Activated CD8-positive, alpha-beta memory T cell treated with anti-CD3 and anti-CD28 coated beads, Interleukin-2, amount 10 ng/mL, durations not matched to agents 7 days and 5 days (primary cell): ENCODE measurements around the gene PPP4C. TPM values are rescaled to one million over a fixed set of nuclear protein-coding genes. Genes with fewer than 3 reads are reported as not detected.
A peak's percentile ranks its signal among the peaks of the same experiment; 100 is the strongest.

Experiments used
- ATAC-seq: fragments of 150-1000 bp; cut with Tn5 transposase; one replicate; pipeline ENCODE4 v1.10.0; 2021; ENCODE audit warnings: moderate library complexity
- CTCF ChIA-PET: fragments of 350-600 bp; sonication (Branson Sonifier 250); formaldehyde crosslinking; loops from one replicate; lab custom pipeline; 2021; ENCODE audit warnings: antibody characterized with exemption; lab: Charles Lee
- DNase-seq: peaks from one replicate; pipeline ENCODE4 v3.0.0-alpha.2; 2020
- H3K27ac Mint-ChIP-seq: one replicate; pipeline ENCODE4 v1.8.0; 2021; ENCODE audit warnings: mild to moderate bottlenecking, mixed read lengths
- H3K27me3 Mint-ChIP-seq: one replicate; pipeline ENCODE4 v1.8.0; 2021; ENCODE audit warnings: mixed read lengths
- H3K36me3 Mint-ChIP-seq: one replicate; pipeline ENCODE4 v1.8.0; 2021; ENCODE audit warnings: mild to moderate bottlenecking, mixed read lengths
- H3K4me1 Mint-ChIP-seq: one replicate; pipeline ENCODE4 v1.8.0; 2021; ENCODE audit warnings: mixed read lengths
- H3K4me3 Mint-ChIP-seq: one replicate; pipeline ENCODE4 v1.8.0; 2021; ENCODE audit warnings: mild to moderate bottlenecking, moderate library complexity, mixed read lengths
- H3K9me3 Mint-ChIP-seq: one replicate; pipeline ENCODE4 v1.8.0; 2022; ENCODE audit warnings: low read depth, mixed read lengths
- total RNA-seq, 2 experiments: library from RNA; stranded (reverse); gene quantifications; one replicate each; pipeline ENCODE4 v1.2.3, GENCODE V29; 2021

The PPP4C gene
- total RNA-seq, 2 experiments from 2014 or later, result 149 to 161 TPM

GRCh38 chr16:30041841-30042240 is 34.0 kb upstream of the PPP4C start:
- H3K27ac Mint-ChIP-seq, result no peak overlapping the region
- CTCF ChIA-PET, result interaction anchor here (1.1 to 6.0 kb wide), 3 partner anchors 10 to 101 kb away, joined by 4 to 37 read pairs (median 4); partner anchors contain the start of genes ALDOA and TLCD3B
- no peak overlapping the region for H3K4me3 Mint-ChIP-seq
- peaks cover 3% of the 10 kb centered on the region for H3K9me3 Mint-ChIP-seq
- peaks cover 19% of the 10 kb centered on the region for H3K27me3 Mint-ChIP-seq
- DNase-seq (no peak), ATAC-seq (no peak)
- H3K4me1 Mint-ChIP-seq, result peaks cover 5% of the 10 kb centered on the region
- no peaks in the 10 kb centered on the region for H3K36me3 Mint-ChIP-seq

GRCh38 chr16:30046178-30046577 is 29.6 kb upstream of the PPP4C start:
- Mint-ChIP-seq H3K4me3 (no peak overlapping the region), H3K4me1 (peaks cover 9% of the 10 kb centered on the region), H3K27ac (no peak overlapping the region), H3K27me3 (peaks cover 9% of the 10 kb centered on the region), H3K36me3 (no peaks in the 10 kb centered on the region), H3K9me3 (peaks cover 3% of the 10 kb centered on the region)
- ATAC-seq (peak; percentile 14), DNase-seq (no peak)
- CTCF ChIA-PET, result interaction anchor here (1.3 to 1.9 kb wide), 2 partner anchors 14 to 355 kb away, joined by 3 to 5 read pairs; no protein-coding TSS in a partner anchor

GRCh38 chr16:30046588-30046987 is 29.2 kb upstream of the PPP4C start:
- Mint-ChIP-seq H3K27me3 (peaks cover 8% of the 10 kb centered on the region), H3K4me1 (peaks cover 11% of the 10 kb centered on the region), H3K9me3 (peaks cover 3% of the 10 kb centered on the region), H3K36me3 (peaks cover under 1% of the 10 kb centered on the region), H3K4me3 (no peak overlapping the region), H3K27ac (no peak overlapping the region)
- DNase-seq (no peak), ATAC-seq (no peak)
- CTCF ChIA-PET, result interaction anchor here (1.3 to 1.9 kb wide), 2 partner anchors 14 to 355 kb away, joined by 3 to 5 read pairs; no protein-coding TSS in a partner anchor

DNA sequence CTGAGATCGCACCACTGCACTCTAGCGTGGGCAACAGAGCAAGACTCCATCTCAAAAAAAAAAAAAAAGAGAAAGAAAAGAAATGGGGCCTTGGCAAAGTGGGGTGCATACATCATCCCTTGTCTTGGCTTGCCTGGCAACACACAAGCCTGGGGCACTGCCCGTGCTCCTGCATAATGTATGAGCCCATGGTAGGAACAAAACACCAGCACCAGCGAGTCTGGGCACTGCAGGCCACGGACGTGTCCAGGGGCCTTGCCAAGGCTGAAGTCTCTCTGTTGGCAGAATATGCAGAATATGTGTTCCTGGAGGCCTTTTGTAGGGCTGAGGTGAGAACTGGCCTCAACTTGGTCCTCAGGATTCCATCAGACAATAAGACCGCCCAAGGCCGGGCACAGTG is 25.9 kb upstream of the PPP4C start:
- CTCF ChIA-PET, result interaction anchor here (2.0 to 2.5 kb wide), 2 partner anchors 17 to 42 kb away, joined by 5 to 11 read pairs; partner anchors contain the start of gene TBX6
- no peak for ATAC-seq
- no peak overlapping the region for H3K4me3 Mint-ChIP-seq

GRCh38 chr16:30051518-30051917 is 24.3 kb upstream of the PPP4C start:
- H3K36me3 Mint-ChIP-seq, result peaks cover 2% of the 10 kb centered on the region
- H3K27ac Mint-ChIP-seq, result peak overlapping the region; percentile 55

More for the DNA sequence above, 25.9 kb upstream of the PPP4C start:
- Mint-ChIP-seq H3K4me1 (peaks cover 27% of the 10 kb centered on the region), H3K27ac (no peak overlapping the region), H3K36me3 (peaks cover 2% of the 10 kb centered on the region), H3K9me3 (peaks cover 3% of the 10 kb centered on the region), H3K27me3 (no peaks in the 10 kb centered on the region)
- no peak for DNase-seq

DNA sequence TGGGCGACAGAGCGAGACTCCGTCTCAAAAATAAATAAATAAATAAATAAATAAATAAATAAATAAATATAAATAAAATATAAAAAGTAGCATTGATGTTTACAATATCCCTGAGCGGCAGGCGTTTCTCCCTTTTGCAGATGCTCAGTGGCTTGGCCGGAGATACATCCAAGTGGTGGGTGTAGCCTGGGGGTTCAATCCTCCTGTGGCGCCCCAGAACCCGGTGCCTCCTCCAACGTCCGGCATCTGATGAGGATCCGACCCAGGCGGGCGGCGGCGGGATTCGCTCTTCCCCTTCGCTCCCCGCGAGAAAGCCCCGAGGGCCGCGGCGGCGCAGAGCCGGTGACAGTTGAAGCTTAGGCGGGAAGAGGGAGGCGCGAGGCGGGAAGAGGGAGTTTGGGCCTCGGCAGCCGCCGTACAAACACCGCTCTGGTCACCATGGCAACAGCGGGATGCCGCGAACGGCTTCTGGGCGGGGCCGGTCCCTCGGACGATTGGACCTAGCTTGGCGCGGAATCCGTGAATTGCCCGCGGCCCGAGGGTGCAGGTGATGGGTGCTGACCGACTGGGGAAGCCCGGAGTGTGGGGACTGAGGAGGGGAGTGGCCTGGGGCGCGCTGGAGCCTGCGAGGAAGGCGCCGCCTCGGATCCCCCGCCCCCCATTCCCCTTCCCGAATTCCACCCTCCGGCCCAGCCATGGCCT is 23.0 kb upstream of the PPP4C start:
- Mint-ChIP-seq H3K4me1 (peaks cover 29% of the 10 kb centered on the region), H3K36me3 (peaks cover 2% of the 10 kb centered on the region), H3K27ac (peak overlapping the region; percentile 78), H3K27me3 (no peaks in the 10 kb centered on the region), H3K9me3 (no peaks in the 10 kb centered on the region), H3K4me3 (peak overlapping the region; percentile 80)
- DNase-seq (peak; percentile 95), ATAC-seq (peak; percentile 81)
- CTCF ChIA-PET, result interaction anchor here (0.8 to 3.2 kb wide), 6 partner anchors 12 to 352 kb away, joined by 3 to 16 read pairs (median 6); partner anchors contain the start of genes ALDOA, TBX6 and TLCD3B

More at GRCh38 chr16:30051518-30051917, 24.3 kb upstream of the PPP4C start:
- Mint-ChIP-seq H3K4me3 (peak overlapping the region; percentile 71), H3K9me3 (no peaks in the 10 kb centered on the region), H3K27me3 (no peaks in the 10 kb centered on the region), H3K4me1 (peaks cover 29% of the 10 kb centered on the region)
- DNase-seq (no peak), ATAC-seq (no peak)
- CTCF ChIA-PET, result interaction anchor here (3.2 kb wide), 1 partner anchor 19 kb away, joined by 16 read pairs; the partner anchor contains the start of gene TLCD3B

DNA sequence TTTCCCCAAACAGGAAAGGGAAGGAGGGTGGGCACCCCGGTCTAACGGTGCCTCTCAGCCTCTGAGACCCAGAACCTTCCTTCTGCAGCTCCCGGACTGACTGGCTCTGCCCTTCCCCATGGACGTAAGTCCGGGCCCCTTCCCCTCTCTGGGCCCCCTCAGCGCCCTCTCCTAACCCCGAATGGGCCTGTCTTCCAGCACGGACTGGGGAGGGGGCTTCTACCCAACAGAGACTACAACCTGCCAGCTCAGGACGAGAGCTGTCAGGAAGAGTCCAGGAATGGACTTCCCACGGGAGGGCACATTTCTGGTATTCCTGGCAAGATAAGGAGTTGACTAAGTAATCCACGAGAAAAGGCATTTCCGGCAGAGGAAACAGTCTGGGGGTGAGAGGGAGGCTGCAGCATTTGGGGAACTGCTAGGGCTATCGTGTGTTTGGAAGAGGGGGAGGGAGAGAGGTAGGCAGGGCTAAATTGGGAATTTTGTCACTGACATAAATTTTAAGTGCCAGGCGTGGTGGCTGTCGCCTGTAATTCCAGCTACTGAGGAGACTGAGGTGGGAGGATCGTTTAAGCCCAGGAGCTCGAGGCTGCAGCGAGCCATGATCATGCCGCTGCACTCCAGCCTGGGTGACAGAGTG is 22.3 kb upstream of the PPP4C start:
- Mint-ChIP-seq H3K9me3 (no peaks in the 10 kb centered on the region), H3K36me3 (peaks cover 2% of the 10 kb centered on the region), H3K27me3 (no peaks in the 10 kb centered on the region), H3K4me3 (peak overlapping the region; percentile 80), H3K4me1 (peaks cover 29% of the 10 kb centered on the region), H3K27ac (no peak overlapping the region)
- CTCF ChIA-PET, result interaction anchor here (0.8 to 3.2 kb wide), 7 partner anchors 12 to 353 kb away, joined by 3 to 16 read pairs (median 6); partner anchors contain the start of genes ALDOA, PAGR1, TBX6 and TLCD3B
- peak; percentile 12 for ATAC-seq
- DNase-seq, result no peak

DNA sequence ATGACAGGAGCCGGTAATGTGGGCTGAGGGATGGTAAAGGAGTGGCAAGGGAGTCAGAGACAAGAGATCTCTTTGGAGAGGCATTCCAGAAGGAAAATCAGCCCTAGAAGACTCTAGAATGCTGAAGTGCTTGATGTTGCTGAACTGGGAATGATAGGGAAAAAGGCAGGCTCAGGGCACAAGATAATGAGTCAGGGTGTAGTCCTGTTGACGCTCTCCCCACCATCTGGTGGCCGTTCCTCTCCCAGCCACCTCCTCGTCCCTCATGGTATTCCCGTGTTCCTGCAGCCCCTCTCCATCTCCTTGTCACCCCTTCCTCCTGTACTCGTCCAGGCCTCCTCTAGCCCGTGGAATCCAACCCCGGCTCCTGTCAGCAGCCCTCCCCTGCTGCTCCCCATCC is 21.3 kb upstream of the PPP4C start:
- DNase-seq (no peak), ATAC-seq (no peak)
- no peaks in the 10 kb centered on the region for H3K9me3 Mint-ChIP-seq
- H3K4me3 Mint-ChIP-seq, result peak overlapping the region; percentile 42
- peaks cover 29% of the 10 kb centered on the region for H3K4me1 Mint-ChIP-seq
- no peak overlapping the region for H3K27ac Mint-ChIP-seq
- CTCF ChIA-PET, result interaction anchor here (1.0 to 5.8 kb wide), 20 partner anchors 9 to 375 kb away, joined by 3 to 39 read pairs (median 5); partner anchors contain the start of genes ALDOA, DCTPP1, PAGR1 and TAOK2
- peaks cover 2% of the 10 kb centered on the region for H3K36me3 Mint-ChIP-seq
- no peaks in the 10 kb centered on the region for H3K27me3 Mint-ChIP-seq

DNA sequence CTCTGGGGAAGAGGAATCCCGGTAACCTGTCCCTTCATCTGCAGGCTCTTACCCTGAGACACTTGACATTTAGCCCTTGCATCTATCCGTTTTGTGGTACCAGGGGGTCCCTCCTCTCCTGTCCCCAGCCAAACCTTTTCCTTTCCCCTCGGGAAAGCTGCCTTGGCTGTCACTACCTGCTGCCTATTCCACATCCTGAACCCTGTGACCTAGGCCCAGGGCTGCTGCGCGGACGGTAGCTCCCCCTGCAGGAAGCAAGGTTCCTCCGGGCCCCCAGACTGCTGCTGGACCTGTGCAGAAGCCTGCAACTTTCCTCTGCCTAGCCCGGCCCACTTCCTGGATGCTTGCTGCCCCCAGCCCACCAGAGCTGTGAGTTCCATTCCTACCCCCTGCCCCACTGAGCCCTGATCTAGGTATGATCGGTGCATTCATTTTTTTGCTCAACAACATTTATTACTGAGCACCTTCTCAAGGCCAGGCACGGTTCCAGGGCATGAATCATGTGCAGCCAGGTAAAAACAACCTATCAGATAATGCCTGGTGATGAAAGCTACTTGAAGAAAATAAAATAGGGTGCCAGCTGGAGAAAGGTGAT is 20.7 kb upstream of the PPP4C start:
- CTCF ChIA-PET, result interaction anchor here (0.9 to 5.8 kb wide), 23 partner anchors 8 to 375 kb away, joined by 3 to 39 read pairs (median 5); partner anchors contain the start of genes ALDOA, DCTPP1, KCTD13 and PAGR1
- no peaks in the 10 kb centered on the region for H3K27me3 Mint-ChIP-seq
- ATAC-seq (peak; percentile 76), DNase-seq (peak; percentile 76)
- H3K4me3 Mint-ChIP-seq, result peak overlapping the region; percentile 37
- H3K9me3 Mint-ChIP-seq, result no peaks in the 10 kb centered on the region
- peak overlapping the region; percentile 68 for H3K27ac Mint-ChIP-seq
- H3K36me3 Mint-ChIP-seq, result peaks cover 3% of the 10 kb centered on the region
- H3K4me1 Mint-ChIP-seq, result peaks cover 29% of the 10 kb centered on the region

GRCh38 chr16:30060346-30060745 is 15.4 kb upstream of the PPP4C start:
- DNase-seq (no peak), ATAC-seq (no peak)
- peaks cover 7% of the 10 kb centered on the region for H3K36me3 Mint-ChIP-seq
- peaks cover 13% of the 10 kb centered on the region for H3K4me1 Mint-ChIP-seq
- H3K27me3 Mint-ChIP-seq, result no peaks in the 10 kb centered on the region
- no peaks in the 10 kb centered on the region for H3K9me3 Mint-ChIP-seq
- CTCF ChIA-PET, result interaction anchor here (1.5 to 5.8 kb wide), 2 partner anchors 28 to 32 kb away, joined by 5 to 39 read pairs; partner anchors contain the start of gene TLCD3B
- no peak overlapping the region for H3K27ac Mint-ChIP-seq
- H3K4me3 Mint-ChIP-seq, result no peak overlapping the region

DNA sequence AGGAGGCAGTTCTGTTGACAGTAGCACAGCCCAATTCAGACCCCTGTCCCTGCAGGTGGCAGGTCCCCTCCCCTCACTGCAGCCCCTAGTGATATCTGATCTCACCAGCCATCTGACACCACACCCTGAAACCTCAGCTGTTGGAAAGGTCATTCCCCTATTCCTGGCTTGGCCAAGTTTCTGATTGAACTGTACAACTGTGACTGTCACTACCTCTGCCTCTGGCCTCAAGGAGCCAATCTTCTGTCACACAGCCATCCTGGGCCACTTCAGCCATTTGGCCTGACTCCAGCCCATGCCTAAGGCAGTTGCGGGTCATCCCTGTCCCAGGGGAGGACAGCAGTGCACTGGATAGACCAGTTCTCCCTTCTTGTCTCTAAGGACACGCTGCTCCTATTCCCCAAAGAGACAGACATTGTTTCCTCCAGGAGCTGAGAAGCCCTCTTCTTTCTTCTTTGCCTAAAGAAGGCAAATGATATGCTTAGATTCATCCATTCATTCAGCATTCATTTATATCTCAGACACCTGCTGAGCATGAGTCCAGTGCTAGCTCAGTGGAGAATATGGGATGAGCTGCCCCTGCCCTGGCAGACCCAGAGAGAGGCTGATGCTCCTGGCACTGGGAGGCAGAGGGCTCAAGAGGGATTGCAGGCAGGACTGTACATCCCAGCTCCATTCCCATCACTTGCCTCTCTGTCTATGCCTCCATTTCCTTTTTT is 14.8 kb upstream of the PPP4C start:
- no peaks in the 10 kb centered on the region for H3K9me3 Mint-ChIP-seq
- peaks cover 11% of the 10 kb centered on the region for H3K36me3 Mint-ChIP-seq
- DNase-seq, result no peak
- H3K4me1 Mint-ChIP-seq, result peaks cover 11% of the 10 kb centered on the region
- no peak overlapping the region for H3K27ac Mint-ChIP-seq
- H3K27me3 Mint-ChIP-seq, result no peaks in the 10 kb centered on the region
- CTCF ChIA-PET, result interaction anchor here (0.6 to 0.9 kb wide), 2 partner anchors 24 to 65 kb away, joined by 3 read pairs; partner anchors contain the start of gene INO80E
- ATAC-seq, result no peak
- H3K4me3 Mint-ChIP-seq, result no peak overlapping the region

GRCh38 chr16:30063278-30063892 is 12.4 kb upstream of the PPP4C start:
- Mint-ChIP-seq H3K27me3 (no peaks in the 10 kb centered on the region), H3K4me3 (peak overlapping the region; percentile 95), H3K9me3 (no peaks in the 10 kb centered on the region), H3K4me1 (peaks cover 26% of the 10 kb centered on the region), H3K27ac (peak overlapping the region; percentile 97), H3K36me3 (peaks cover 30% of the 10 kb centered on the region)
- no peak for ATAC-seq
- DNase-seq, result no peak
- CTCF ChIA-PET, result interaction anchor here (0.7 to 10.1 kb wide), 3 partner anchors 8 to 49 kb away, joined by 5 to 107 read pairs (median 16); partner anchors contain the start of gene TBX6
